ENCODE measurements around the gene GPRC5A. TPM values are rescaled to one million over a fixed set of nuclear protein-coding genes. Genes with fewer than 3 reads are reported as not detected.

The GPRC5A gene
- total RNA-seq, 1 donor from 2014 or later: 9.3 TPM

- intact Hi-C loops (cut with DNase I): no loop called here
- ATAC-seq (no peak), DNase-seq (ENCODE audit: low spot score) (no peak)
These were observed 12.6 kb downstream of the GPRC5A start for GRCh38 chr12:12903642-12904609.

GRCh38 chr12:12907552-12907951 lies 16.2 kb downstream of the GPRC5A start:
- ATAC-seq: no peak
- intact Hi-C loops (cut with DNase I): no loop called here

GRCh38 chr12:12908252-12908651 lies 16.9 kb downstream of the GPRC5A start:
- intact Hi-C loops (cut with DNase I): no loop called here
- ATAC-seq (no peak), DNase-seq (ENCODE audit: low spot score) (no peak)

More at GRCh38 chr12:12907552-12907951, 16.2 kb downstream of the GPRC5A start:
- no peak for DNase-seq (ENCODE audit: low spot score)

- intact Hi-C loops (cut with DNase I): no loop called here
- no peak for DNase-seq (ENCODE audit: low spot score)
These were observed 17.3 kb downstream of the GPRC5A start for GRCh38 chr12:12908711-12909110.

DNA sequence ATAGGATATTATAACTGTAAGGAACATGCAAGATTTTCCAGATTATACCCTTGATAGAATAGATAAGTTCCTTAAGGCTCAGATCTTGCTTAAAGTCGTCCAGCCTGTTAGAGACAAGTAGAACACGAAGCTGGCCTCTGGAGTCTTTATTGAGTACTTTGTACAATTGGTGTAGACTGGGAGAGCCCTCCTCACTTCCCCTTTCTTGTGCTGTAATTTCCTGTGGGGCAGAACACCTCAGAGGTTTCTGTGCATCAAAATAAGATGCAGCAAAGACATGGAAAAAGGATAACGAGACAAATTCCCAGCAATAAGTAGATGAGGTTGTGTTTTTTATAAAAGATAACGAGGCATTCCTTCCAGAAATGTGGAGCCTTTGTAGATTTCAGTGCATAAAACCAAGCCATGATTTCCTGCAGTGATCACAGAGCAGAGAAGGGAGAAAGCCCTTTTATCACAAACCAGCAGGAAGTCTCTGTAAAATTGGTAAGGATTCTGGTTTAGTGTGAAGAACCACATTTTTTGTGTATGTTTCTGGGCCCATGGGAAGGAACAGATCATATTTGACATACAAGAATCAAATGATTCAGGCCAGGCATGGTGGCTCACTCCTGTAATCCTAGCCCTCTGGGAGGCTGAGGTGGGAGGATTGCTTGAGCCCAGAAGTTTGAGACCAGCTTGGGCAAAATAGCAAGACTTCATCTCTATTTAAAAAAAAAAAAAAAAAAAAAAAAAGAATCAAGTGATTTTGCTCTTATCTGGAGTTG lies 18.0 kb downstream of the GPRC5A start:
- ATAC-seq (no peak), DNase-seq (ENCODE audit: low spot score) (no peak)
- intact Hi-C loops (cut with DNase I): no loop called here

More at GRCh38 chr12:12908711-12909110, 17.3 kb downstream of the GPRC5A start:
- no peak for ATAC-seq

DNA sequence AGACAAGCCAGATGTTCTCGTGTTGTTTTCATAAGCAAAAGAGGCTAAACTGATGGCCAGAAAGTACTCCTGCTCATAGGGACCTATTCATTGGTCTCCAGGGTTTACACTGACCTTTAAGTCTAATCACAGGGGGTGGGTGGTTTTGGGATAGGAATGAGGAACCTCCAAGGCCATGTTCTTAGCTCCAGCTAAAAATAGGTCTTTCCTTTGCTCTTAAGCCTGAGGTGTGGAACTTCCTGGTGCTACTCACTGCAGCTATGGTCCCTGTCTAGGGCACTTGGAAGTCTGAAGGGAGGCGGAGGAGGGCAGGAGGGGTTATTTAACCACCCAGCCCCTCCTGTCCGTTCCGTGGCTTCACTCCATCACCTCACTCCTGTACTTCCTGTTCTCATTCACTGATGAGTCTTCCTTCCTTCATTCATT lies 18.6 kb downstream of the GPRC5A start:
- intact Hi-C loops (cut with DNase I): loop anchor here (5.0 kb wide), 1 partner anchor 72 kb away; no protein-coding TSS in a partner anchor
- DNase-seq (ENCODE audit: low spot score) (peak; percentile 51), ATAC-seq (peak; percentile 74)

- no peak for ATAC-seq
- no peak for DNase-seq (ENCODE audit: low spot score)
- intact Hi-C loops (cut with DNase I): loop anchor here (5.0 kb wide), 1 partner anchor 70 kb away; no protein-coding TSS in a partner anchor
These were observed 21.3 kb downstream of the GPRC5A start for GRCh38 chr12:12912711-12913110.

DNA sequence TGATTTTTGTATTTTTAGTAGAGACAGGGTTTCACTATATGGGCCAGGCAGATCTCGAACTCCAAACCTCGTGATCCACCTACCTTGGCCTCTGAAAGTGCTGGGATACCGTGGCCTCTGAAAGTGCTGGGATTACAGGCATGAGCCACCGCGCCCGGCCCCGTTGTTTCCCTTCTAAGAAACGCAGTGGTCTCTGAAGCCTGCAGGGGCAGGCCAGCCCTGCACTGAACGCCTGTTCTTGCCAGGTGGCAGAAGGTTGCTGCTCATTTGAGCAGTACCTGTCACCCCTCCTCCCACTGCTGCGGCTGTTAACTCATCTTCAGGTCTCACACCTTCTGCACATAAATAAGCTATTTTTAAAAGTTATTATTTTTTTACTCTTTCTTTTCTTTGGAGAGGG lies 24.3 kb downstream of the GPRC5A start:
- no peak for ATAC-seq
- intact Hi-C loops (cut with DNase I): loop anchor here (5.0 kb wide), 1 partner anchor 297 kb away; no protein-coding TSS in a partner anchor
- DNase-seq (ENCODE audit: low spot score): no peak

GRCh38 chr12:12916135-12916944 lies 25.0 kb downstream of the GPRC5A start:
- DNase-seq (ENCODE audit: low spot score) (peak; percentile 94), ATAC-seq (peak; percentile 95)
- intact Hi-C loops (cut with DNase I): loop anchor here (5.0 kb wide), 1 partner anchor 296 kb away; no protein-coding TSS in a partner anchor

- no peak for DNase-seq (ENCODE audit: low spot score)
- intact Hi-C loops (cut with DNase I): loop anchor here (5.0 kb wide), 1 partner anchor 295 kb away; no protein-coding TSS in a partner anchor
- no peak for ATAC-seq
These were observed 26.2 kb downstream of the GPRC5A start for GRCh38 chr12:12917517-12917916.

GRCh38 chr12:12918781-12919389 lies 27.5 kb downstream of the GPRC5A start:
- no peak for DNase-seq (ENCODE audit: low spot score)
- intact Hi-C loops (cut with DNase I): loop anchor here (5.0 kb wide), 1 partner anchor 293 kb away; no protein-coding TSS in a partner anchor
- no peak for ATAC-seq

DNA sequence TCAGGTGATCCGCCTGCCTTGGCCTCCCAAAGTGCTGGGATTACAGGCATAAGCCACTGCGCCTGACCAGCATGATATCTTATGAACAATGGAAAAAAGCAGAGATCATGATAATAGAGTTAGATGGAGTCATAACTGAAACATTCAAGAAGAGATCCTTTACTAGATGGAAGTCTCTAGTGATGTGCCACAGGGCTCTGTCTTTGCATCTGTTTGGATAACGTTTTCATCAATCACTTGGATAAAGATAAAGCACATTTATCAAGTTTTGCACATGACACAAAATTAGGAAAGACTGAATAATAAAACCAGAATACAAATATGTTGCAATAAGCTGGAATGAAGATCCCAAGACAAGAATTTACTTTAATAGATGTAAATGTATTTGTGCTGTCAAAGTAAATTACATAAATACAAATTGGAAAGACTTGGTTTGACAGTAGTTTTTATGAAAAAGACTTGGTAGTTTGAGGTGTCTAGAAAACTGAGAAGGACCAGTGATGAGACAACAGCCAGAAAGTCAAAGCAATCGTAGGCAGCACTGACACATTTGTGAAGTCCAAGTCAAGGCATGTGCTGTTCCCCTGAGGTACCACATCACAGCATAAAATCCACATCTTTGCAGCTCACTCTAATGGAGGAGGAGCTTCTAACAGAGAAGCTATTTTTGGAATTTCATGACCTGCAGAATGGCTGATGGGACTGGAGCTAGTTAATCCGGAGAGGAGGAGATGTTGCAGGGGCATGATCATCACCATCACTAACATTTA lies 28.5 kb downstream of the GPRC5A start:
- intact Hi-C loops (cut with DNase I): loop anchor here (5.0 kb wide), 1 partner anchor 292 kb away; no protein-coding TSS in a partner anchor
- DNase-seq (ENCODE audit: low spot score) (no peak), ATAC-seq (no peak)

- peak; percentile 69 for ATAC-seq
- no peak for DNase-seq (ENCODE audit: low spot score)
These were observed 30.8 kb downstream of the GPRC5A start for GRCh38 chr12:12922191-12922616.

GRCh38 chr12:12922978-12923377 lies 31.6 kb downstream of the GPRC5A start:
- no peak for ATAC-seq
- DNase-seq (ENCODE audit: low spot score): no peak
- intact Hi-C loops (cut with DNase I): no loop called here

More at GRCh38 chr12:12922191-12922616, 30.8 kb downstream of the GPRC5A start:
- intact Hi-C loops (cut with DNase I): no loop called here

GRCh38 chr12:12924169-12924568 lies 32.8 kb downstream of the GPRC5A start:
- intact Hi-C loops (cut with DNase I): no loop called here
- DNase-seq (ENCODE audit: low spot score) (no peak), ATAC-seq (no peak)

GRCh38 chr12:12925388-12925787 lies 34.0 kb downstream of the GPRC5A start:
- no peak for DNase-seq (ENCODE audit: low spot score)
- ATAC-seq: peak; percentile 60
- intact Hi-C loops (cut with DNase I): no loop called here

DNA sequence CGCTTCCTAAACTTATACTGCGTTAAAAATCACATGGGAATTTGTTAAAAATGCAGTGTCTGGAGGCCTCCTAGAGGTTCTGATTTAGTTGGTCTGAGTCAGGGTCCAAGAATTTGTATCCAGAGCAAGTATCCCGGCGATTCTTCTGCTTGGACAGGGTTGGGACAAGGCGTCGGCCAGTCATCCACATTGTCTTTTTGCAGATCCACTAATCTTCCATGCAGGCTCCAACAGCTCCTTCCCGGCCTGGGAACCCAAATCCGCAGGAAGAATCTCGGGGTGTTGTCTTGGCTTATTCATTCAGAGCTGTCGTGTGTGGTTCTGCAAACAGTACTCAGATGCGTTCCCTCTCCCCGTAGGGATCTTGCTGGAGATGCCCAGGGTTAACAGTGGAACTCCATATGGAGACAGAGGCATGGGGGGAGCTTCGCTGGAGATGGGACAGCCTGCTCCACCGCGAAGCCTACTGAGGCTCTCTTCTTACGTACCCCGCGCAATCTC lies 35.3 kb downstream of the GPRC5A start:
- no peak for DNase-seq (ENCODE audit: low spot score)
- intact Hi-C loops (cut with DNase I): no loop called here
- no peak for ATAC-seq
